Esophagus squamous epithelium (tissue), 5 donors: ENCODE data around the gene MRPL11. TPM values are rescaled to one million over a fixed set of nuclear protein-coding genes. Genes with fewer than 3 reads are reported as not detected.

Source experiments
- DNase-seq: peaks from one replicate; lab custom pipeline; 2025; lab: John Stamatoyannopoulos, UW
- H3K27ac ChIP-seq, 4 donors: fragments of 200-600 bp; sonication (generic); one replicate each; pipeline ENCODE4 v1.5.1; 2016 to 2019; ENCODE audit warnings: mild to moderate bottlenecking in 1 of 4
- H3K27me3 ChIP-seq, 4 donors: fragments of 200-600 bp; sonication (generic); 1 replicate in 3 of 4; 2 replicates in 1 of 4; pipeline versions ENCODE4 v1.5.1 to v1.6.0; 2017 to 2021; ENCODE audit warnings: antibody characterized with exemption in 1 of 4
- H3K36me3 ChIP-seq, 3 donors: fragments of 200-600 bp; sonication (generic); one replicate each; pipeline ENCODE4 v1.5.1; 2016 to 2019
- H3K4me1 ChIP-seq, 3 donors: fragments of 200-600 bp; sonication (generic); one replicate each; pipeline ENCODE4 v1.5.1; 2017 to 2019
- H3K4me3 ChIP-seq, 4 donors: fragments of 200-600 bp; sonication (generic); 1 replicate in 3 of 4; 2 replicates in 1 of 4; pipeline ENCODE4 v1.5.1; 2016 to 2019; ENCODE audit warnings: mild to moderate bottlenecking in 2 of 4, moderate library complexity in 1 of 4
- H3K9me3 ChIP-seq, 3 donors: fragments of 200-600 bp; sonication (generic); one replicate each; pipeline ENCODE4 v1.5.1; 2016 to 2019
- CTCF ChIP-seq, 6 experiments: fragments of 450-650 bp in 4 of 6; fragments of 200-600 bp in 2 of 6; sonication (generic) in 2 of 6; IDR thresholded peaks; one replicate each; pipeline ENCODE4 v1.5.1; 2016 to 2019; ENCODE audit warnings: antibody characterized with exemption in 6 of 6, mild to moderate bottlenecking in 4 of 6, moderate library complexity in 4 of 6
- POLR2A ChIP-seq, 4 donors: fragments of 450-650 bp; IDR thresholded peaks; one replicate each; pipeline ENCODE4 v1.6.1; 2017; ENCODE audit warnings: antibody characterized with exemption in 4 of 4, mild to moderate bottlenecking in 4 of 4, moderate library complexity in 3 of 4
- WGBS, 2 donors: methylation state at CpG; one replicate each; pipeline ENCODE4 v1.1.5; 2018; 5-methylcytosine and 5-hydroxymethylcytosine counted together
- intact Hi-C: fragments of 100-400 bp; cut with DNase I; formaldehyde crosslinking; loops from one replicate; pipeline ENCODE4 v1.15.0; 2022
- total RNA-seq, 4 donors: library from RNA; depleted of rRNA; stranded (reverse); fragments of >200 nt; gene quantifications; one replicate each; pipeline ENCODE4 v1.1.0, GENCODE V29; 2016
- donor health status: DM: yes; HTN: yes; CAD: no.

MRPL11 gene
- total RNA-seq, 4 donors from 2014 or later = 39.3 to 66.4 (median 54.2) TPM

- peaks cover 0 to 78% (median 1%) of the 10 kb centered on the region in 4 donors for H3K27me3 ChIP-seq
- TF ChIP-seq CTCF (IDR thresholded peaks at IDR 0.05) (no peak), POLR2A (IDR thresholded peaks at IDR 0.05) (no peak)
Observed at GRCh38 chr11:66417000-66417399, 21.6 kb downstream of the MRPL11 start.

DNA sequence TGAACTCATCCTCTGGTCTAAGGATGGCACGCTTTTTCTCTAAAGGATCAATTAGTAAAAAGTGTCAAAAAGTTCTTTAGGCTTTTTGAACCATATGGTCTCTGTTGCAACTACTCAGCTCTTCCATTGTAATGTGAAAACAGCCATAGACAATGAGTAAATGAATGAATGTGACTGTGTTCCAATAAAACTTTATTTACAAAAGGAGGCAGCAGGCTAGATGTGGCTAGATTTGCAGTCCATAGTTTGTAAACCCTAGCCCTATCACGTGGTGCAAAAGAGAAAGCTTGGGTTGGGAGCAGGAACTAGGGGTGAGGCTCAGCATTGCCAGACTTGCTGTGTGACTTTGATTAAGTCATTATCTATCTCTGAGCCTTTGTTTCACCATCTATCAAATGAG, 23.2 kb downstream of the MRPL11 start:
- peaks cover 0 to 27% (median 4%) of the 10 kb centered on the region in 3 donors for H3K4me1 ChIP-seq
- no peak overlapping the region for H3K27ac ChIP-seq
- peaks cover 0 to 89% (median 1%) of the 10 kb centered on the region in 4 donors for H3K27me3 ChIP-seq
- H3K4me3 ChIP-seq = no peak overlapping the region
- TF ChIP-seq POLR2A (IDR thresholded peaks at IDR 0.05) = no peak
- TF ChIP-seq CTCF (IDR thresholded peaks at IDR 0.05) = no peak
- H3K36me3 ChIP-seq = no peaks in the 10 kb centered on the region
- no peaks in the 10 kb centered on the region for H3K9me3 ChIP-seq
- DNase-seq = no peak
- 33 to 42% methylated on average over 2 of the region's 2 CpGs for WGBS, 2 donors
- intact Hi-C loops = no loop called here

More at GRCh38 chr11:66417000-66417399, 21.6 kb downstream of the MRPL11 start:
- Histone ChIP-seq H3K9me3 (no peaks in the 10 kb centered on the region), H3K4me3 (no peak overlapping the region), H3K27ac (no peak overlapping the region), H3K36me3 (no peaks in the 10 kb centered on the region), H3K4me1 (peaks cover 0 to 38% (median 6%) of the 10 kb centered on the region in 3 donors)
- 65 to 66% methylated on average over 11 of the region's 11 CpGs for WGBS, 2 donors
- no peak for DNase-seq
- intact Hi-C loops = no loop called here

DNA sequence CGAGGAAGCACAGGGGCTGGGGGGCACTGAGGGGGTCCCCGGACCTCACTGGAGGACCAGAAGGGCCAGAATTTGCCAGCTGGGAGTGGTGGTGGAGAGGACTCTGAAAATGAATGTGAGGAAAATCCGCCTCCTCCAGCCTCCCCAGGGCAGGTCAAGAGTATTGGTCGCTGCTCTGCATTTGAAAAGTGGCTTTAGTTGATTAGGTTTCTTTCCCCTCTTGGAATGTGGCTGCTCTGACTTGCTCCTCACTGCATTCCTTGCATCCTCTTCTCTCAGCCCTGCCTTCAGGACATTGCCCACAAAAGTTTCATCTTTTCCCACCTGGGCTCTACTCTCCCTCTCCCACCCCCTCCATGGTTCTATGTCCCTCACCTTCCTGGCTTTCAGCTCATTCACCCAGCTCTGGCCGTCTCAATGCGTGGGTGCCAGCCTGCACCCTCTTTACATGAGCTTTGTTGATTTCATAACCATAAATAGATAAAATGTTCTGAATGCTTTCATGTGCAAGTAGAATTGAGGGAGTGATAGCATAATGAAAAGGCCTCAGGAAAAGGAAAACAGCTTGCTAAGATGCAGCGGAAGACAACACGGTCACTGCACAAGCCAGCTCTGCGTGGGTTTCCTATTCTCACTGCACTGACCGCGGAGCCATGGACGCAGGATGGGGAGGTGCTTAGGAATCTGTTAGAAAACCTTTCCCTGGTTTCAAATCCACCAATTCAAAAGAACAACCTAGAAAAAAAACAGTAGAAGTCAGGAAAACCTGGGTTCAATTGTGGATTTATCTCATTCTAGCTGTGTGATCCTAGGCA, 24.3 kb downstream of the MRPL11 start:
- Histone ChIP-seq H3K27ac (no peak overlapping the region), H3K4me1 (peaks cover 0 to 19% (median 0%) of the 10 kb centered on the region in 3 donors), H3K9me3 (no peaks in the 10 kb centered on the region), H3K4me3 (no peak overlapping the region), H3K27me3 (peaks cover 0 to 89% (median under 1%) of the 10 kb centered on the region in 4 donors), H3K36me3 (no peaks in the 10 kb centered on the region)
- WGBS, 2 donors = 47 to 61% methylated on average over 12 of the region's 12 CpGs
- TF ChIP-seq CTCF (IDR thresholded peaks at IDR 0.05) (no peak), POLR2A (IDR thresholded peaks at IDR 0.05) (no peak)
- no peak for DNase-seq
- intact Hi-C loops = no loop called here

DNA sequence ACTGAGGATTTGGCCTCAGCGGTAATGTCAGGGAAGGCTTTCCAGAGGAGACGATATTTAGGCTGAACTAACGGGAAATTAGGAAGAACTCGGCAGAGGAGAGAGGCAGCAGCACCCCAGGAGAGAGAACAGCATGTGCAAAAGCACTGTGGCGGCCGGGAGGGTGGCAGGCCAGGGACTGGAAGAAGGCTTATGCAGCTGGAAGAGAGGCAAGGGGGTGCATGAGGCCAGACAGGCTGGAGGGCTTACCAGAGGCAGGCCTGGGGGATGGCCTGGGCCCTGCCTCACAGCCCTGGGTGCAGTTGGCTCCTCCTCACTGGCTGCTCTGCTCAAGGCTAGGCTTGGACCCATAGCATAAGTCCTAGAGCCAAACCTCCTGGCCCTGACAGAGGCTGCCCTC, 25.5 kb downstream of the MRPL11 start:
- intact Hi-C loops = no loop called here
- Histone ChIP-seq H3K27ac (no peak overlapping the region), H3K4me3 (no peak overlapping the region), H3K9me3 (no peaks in the 10 kb centered on the region), H3K36me3 (no peaks in the 10 kb centered on the region), H3K4me1 (peaks cover 6 to 22% (median 7%) of the 10 kb centered on the region in 3 donors), H3K27me3 (peaks cover 0 to 86% (median 0%) of the 10 kb centered on the region in 4 donors)
- WGBS, 2 donors = 75 to 87% methylated on average over 6 of the region's 6 CpGs
- no peak for TF ChIP-seq POLR2A (IDR thresholded peaks at IDR 0.05)
- no peak for TF ChIP-seq CTCF (IDR thresholded peaks at IDR 0.05)
- DNase-seq = no peak

- intact Hi-C loops = no loop called here
Observed at GRCh38 chr11:66412110-66412509, 26.5 kb downstream of the MRPL11 start.

More at GRCh38 chr11:66412110-66412509, 26.5 kb downstream of the MRPL11 start:
- Histone ChIP-seq H3K4me3 (peak overlapping the region in 1 of 4 donors; percentile 29), H3K9me3 (no peaks in the 10 kb centered on the region), H3K4me1 (peaks cover 6 to 15% (median 7%) of the 10 kb centered on the region in 3 donors), H3K27me3 (peaks cover 0 to 84% (median 0%) of the 10 kb centered on the region in 4 donors), H3K36me3 (no peaks in the 10 kb centered on the region), H3K27ac (no peak overlapping the region)
- WGBS, 2 donors = 66 to 70% methylated on average over 5 to 7 of the region's 7 CpGs
- DNase-seq = no peak
- TF ChIP-seq CTCF (IDR thresholded peaks at IDR 0.05) = no peak
- no peak for TF ChIP-seq POLR2A (IDR thresholded peaks at IDR 0.05)
